Right kidney (tissue), 1 donor: ENCODE data around the gene TRIM61.
"Not testable (repeated sequence)": the region's sequence is repeated elsewhere in the genome, so short reads cannot be mapped to it uniquely, and the experiment has no call there.

ENCODE experiments used
- DNase-seq: peaks from one replicate; pipeline ENCODE4 v3.0.0-alpha.2; 2016

TRIM61 gene

DNA sequence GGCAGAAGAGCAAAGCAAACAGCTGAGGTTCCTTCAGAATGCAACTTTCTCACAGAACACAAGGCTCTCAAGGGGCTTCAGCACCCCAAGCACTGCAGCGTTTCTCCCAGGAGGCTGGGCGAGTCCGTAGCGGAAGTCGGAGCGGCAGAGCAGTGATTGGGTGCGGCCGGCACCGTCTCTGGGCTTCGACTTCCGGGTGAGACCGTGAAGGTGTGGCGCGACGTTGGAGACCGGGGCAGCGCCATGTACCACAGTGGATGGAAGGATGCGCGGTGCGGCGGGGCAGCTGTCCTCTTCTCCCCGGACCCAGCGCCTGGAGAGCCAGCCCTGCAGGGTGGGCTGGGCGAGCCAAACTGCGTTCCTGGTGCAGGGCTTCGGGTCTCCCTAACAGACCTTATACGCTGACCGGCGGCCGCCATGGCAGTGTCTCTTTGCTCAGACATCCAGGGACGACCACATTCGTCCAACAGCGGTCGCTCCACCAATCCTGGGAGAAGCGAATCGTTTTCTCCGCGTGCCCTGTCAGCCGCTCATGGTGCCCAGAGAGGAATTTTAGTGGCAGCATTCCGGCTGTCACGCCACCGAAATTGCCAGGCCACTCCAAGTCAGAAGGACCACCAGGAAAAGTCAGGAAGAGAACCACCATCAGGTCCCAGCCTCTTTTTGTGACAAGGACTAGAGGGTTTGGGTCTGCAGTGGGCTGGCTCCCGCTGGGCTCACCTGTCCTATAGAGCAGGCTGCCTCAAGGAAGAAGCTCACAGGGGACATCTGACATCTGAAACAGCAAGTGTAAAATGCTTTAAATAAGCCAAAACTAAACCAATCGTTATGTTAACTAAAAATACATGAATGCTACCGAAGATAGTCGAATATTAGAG, 20.5 kb downstream of the TRIM61 start:
- DNase-seq: peak; percentile 79

DNA sequence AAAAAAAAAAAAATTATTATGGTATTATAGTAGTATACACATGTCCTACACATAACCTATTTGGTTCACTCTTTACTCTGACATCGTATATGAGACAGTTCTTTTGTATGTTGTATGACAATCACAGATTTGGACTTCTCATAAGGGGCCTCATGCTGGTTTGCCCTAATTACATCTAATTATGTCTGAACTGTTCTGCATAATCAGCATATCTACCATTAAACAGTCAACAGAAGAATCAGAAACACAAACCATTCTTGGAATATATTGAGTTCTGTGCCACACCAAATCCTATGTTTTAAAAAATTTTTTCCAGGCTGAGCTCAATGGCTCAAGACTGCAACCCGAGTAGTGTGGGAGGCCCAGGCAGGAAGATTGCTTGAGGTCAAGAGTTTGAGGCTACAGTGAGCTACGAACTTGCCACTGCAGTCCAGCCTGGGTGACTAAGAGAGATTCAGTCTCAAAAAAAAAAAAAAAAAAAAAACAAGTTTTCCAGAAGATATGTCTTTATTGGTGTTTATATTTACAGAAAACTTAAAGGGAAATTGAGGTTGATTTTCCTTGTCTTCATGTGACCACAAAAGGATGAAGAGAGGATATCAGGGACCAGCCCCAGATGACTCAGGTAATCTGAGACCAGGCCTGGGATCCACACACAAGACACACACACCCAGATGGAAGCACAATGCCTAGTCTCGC, 22.2 kb downstream of the TRIM61 start:
- DNase-seq: no peak

DNA sequence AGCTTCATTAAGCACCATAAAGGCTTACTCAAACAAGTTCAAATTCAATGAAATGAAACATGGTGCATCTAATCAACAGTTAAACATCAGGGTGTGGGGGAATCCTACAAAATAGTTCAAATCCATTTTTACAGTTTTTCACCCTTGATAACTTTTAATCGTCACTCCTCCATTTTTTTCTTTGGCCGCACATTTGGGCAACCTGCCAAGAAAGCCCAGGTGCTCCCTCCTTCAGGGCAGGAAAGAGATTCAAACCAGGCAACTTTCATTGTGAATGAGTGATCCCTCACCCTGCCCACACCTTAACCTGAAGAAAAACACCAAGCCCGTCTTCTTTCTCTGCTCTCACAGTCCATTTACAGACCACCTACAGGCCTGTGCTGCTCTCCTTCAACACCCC, 24.9 kb downstream of the TRIM61 start:
- no peak for DNase-seq

DNA sequence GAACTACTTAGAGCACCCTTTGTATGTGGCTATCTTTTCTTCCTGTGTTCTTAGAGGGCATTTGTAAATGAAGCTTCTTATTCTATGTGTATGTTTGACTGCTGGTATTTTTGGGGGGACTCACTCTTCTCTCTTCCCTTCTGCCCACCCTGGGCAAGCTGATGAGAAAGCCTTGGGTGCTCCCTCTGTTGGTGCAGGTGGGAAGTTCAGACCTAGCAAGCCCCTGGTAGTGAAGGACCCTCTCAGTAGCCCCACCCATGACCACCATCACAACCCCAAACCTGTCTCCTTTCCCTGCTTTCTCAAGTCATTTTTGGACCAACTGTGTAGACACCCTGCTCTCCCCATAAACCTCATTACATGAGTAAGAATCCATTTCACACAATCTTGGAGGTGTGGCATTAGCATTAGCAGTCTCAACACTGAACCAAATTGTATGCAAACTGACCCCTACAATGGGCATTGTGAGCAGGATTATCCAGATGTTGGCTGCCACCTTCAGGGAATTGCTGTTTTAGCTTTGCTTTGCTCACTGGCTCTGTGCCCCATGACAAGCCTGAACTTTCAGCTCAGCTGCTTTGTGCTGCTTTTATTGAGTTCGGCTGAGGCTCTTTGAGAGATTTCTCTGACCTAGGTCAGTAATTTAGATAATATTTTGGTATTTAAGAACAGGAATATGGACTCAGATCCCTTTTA, 27.9 kb downstream of the TRIM61 start:
- DNase-seq: no peak

DNA sequence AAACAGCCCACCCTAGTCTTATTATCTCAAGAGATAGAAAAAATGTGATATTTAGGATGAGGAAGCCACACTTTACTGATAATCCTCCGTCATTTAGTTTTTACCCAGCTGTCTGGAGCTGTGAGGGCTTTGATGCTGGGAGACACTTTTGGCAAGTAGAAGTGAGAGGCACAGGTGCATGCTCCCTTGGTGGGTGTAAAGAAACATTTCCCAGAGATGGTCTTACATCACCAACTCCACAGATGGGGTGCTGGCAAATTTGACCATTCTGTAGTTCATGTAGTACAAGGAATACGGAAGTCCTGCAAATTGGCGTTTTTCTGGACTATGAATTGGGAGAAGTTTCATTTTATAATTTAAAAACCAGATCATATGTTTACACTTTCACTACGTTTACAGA, 28.5 kb downstream of the TRIM61 start:
- no peak for DNase-seq

DNA sequence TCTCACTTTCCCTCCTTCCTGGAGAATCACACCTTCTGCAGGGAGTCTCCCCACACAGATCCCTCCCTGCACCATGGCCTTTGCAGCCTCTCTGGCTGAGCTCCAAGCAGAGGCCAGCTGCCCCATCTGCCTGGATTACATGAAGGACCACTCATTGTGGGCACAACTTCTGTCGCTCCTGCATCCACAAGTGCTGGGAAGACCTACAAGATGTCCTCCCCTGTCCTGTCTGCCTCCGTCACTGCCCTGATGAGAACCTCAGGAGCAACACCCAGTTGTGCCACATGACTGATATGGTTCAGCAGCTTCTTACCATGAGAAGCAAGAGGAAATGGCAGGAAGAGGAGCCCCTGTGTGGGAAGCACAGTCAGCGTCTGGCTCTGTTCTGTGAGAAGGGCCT, 29.5 kb downstream of the TRIM61 start:
- DNase-seq: not testable (repeated sequence)

DNA sequence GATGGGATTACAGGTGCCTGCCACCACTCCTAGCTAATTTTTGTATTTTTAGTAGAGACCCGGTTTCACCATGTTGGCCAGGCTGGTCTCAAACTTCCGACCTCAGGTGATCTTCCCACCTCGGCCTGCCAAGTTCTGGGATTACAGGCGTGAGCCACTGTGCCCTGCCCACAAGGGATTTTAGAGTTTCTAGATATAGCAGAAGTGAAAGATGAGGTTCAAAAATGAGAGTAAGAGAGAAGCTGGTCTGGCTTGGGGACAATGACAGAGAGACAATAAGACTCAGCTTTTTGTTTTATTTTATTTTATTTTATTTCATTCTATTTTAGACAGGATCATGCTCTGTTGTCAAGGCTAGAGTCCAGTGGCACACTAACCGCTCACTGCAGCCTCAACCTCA, 30.6 kb downstream of the TRIM61 start:
- no peak for DNase-seq

DNA sequence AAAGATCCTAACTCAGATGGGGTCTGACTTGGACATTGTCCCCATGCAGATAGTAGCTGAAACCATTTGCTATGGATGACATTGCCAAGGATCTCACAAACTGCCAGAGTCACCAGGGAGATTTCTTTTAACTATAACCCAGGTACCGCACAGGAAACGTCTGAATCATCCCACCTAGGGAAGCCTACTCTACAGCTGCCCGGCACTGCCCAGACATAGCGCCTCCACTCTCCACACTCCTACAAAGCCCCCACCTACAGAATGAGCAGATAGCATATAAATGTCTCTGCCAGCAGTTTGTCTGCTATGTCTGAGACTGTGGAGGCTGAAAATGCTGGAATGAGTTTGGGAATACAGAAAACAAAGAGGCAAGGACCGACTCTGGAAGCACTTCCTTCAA, 32.3 kb downstream of the TRIM61 start:
- DNase-seq: no peak

DNA sequence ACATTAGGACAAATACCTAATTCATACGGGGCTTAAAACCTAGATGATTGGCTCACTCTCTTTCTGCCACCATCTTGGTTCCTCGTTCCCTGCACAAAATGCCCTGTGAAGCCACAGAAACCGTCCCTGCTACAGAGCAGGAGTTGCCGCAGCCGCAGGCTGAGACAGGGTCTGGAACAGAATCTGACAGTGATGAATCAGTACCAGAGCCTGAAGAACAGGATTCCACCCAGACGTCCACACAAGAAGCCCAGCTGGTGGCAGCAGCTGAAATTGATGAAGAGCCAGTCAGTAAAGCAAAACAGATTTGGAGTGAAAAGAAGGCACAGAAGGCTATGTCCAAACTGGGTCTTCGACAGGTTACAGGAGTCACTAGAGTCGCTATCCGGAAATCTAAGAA, 34.3 kb downstream of the TRIM61 start:
- DNase-seq: no peak

DNA sequence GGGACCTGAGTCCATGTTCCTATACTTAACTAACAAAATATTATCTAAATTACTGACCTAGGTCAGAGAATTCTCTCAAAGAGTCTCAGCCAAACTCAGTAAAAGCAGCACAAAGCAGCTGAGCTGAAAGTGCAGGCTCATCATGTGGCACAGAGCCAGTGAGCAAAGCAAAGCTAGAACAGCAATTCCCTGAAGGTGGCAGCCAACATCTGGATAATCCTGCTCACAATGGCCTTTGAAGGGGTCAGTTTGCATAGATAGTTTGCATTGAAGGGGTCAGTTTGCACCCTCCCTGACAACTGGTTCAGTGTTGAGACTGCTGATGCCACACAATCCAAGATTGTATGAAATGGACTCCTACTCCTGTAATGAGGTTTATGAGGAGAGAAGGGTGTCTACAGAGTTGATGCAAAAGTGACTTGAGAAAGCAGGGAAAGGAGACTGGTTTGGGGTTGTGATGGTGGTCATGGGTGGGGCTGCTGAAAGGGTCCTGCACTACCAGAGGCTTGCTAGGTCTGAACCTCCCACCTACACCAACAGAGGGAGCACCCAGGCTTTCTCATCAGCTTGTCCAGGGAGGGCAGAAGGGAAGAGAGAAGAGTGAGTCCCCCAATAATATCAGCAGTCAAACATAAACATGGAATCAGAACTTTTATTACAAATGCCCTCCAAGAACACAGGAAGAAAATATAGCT, 39.7 kb downstream of the TRIM61 start:
- no peak for DNase-seq

DNA sequence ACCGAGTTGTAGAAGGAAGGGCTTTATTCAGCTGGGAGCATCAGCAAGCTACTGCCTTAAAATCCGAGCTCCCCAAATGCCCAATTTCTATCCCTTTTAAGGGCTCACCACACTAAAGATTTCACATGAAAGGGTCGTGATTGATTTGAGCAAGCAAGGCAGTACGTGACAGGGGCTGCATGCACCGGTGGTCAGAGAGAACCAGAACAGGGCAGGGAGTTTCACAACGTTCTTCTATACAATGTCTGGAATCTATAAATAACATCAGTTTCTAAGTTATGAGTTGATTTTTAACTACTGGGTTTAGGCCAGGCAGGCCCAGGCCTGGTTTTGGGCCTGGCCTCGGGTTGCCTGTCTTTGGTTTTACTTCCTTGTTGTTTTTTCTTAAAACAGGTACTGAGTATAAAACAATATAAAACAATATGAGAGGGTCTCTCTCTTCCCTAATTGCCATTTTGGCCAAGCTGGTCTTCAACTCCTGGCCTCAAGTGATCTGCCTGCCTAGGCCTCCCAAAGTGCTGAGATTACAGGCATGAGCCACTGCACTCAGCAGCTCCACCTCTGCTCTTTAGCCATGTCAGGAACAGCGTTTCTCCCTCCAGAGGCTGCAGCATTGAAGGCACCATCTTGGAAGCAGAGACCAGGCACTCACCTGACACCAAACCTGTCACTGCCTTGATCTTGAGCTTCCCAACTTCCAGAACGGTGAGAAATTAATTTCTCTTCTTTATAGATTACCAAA, 41.4 kb downstream of the TRIM61 start:
- not testable (repeated sequence) for DNase-seq

DNA sequence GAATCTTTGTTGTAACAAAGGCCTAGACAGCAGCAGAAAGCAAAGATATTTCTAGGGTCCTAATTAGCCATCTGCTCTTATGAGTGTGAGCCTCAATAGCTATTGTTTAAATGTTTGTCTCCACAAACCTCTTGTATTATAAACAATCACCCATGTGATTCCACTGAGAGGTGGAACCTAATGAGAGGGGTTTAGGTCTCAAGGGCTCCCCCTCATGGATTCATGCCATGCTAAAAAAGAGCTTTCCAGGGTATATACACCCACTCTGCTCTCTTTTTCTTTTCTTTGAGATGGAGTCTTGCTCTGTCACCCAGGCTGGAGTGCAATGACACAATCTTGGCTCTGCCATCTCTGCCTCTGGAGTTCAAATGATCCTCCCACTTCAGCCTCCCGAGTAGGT, 42.1 kb downstream of the TRIM61 start:
- DNase-seq: no peak

DNA sequence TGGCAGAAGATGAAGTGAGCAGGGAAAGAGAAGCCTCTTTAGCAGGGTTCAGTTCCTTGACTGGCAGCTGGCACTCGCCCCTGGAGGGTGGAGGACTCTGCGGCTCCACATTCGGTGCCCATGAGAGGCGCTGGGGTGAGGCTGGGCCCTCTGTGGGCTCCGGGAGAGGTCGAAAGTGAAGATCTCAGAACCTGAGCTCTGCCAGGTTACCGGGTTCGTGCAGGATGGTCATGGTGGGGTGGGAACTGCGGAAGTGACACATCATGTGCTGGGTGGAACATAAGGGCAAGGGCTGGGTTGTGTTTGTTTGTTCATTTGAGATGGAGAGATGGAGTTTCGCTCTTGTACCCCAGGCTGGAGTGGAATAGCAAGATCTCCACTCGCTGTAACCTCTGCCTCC, 44.2 kb downstream of the TRIM61 start:
- no peak for DNase-seq

DNA sequence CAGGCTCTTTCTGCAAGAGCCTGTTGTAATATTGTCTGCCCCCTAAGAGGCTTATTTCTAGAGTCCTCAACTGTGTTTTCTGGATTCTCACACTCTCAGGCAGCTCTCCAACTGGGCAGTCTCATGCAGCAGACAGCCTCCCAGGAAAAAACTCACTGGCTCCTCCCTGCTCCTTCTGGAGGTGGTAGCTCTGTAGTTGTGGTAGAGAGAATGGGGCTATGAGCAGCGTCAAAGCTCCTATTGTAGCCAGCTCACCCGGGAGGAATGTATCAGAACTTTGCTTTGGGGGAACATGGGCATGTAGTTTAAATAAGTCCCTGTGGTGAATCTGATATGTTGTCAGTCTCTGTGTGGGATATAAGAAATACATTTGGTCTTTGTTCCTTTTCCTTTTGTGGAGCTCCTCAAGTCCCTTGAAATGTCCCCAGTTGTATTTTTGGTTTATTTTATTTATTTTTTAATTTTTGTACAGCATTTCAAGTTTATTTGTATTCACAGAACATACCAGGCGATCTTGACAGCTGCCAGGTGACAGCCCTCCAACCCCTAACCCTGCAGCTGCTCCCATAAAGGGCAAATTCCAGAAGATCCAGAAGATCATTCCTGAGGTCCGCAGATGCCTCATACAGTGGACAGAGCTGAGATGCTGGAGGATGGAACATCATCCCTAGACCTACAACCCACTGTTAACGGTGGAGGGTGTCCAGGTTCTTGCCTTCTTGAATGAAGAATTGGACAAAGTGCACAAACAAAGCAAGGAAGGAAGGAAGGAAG, 45.7 kb downstream of the TRIM61 start:
- no peak for DNase-seq

DNA sequence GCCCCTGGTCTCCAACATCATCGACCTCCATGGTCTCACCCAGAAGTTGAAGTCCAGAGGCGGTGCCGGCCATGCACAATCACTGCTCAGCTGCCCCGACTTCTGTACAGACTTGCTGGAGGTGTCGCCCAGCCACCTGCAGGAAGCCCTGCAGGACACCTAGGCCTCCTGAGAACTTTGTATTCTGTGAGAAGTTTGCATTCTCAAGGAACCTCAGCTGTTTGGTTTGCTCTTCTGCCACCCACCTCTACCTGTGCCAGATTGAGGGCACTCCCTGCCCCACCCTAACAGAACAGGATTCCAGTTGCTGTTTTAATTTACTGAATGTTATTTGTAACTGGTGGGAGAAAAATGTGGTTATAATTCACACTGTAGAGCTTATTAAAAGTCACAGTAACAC, 46.8 kb downstream of the TRIM61 start:
- no peak for DNase-seq

DNA sequence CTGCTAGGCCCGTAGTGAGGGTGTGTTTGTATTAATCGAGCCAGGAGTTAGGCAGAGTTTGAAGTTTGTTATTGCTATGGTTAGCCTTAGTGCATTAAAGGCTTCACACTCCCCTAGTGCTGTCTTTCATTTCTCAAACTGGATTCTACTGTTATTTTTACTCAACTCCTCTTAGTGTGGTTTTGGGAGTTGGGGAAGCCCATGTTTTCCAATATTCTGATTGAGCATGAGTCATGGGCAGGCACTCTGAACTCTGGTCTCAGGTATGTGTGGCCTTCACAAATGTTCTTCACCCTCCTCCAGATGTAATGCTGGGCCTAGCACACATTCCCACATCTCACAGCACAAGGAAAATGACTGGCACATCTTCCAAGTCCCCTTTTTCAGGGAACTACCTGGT, 50.4 kb downstream of the TRIM61 start:
- not testable (repeated sequence) for DNase-seq

DNA sequence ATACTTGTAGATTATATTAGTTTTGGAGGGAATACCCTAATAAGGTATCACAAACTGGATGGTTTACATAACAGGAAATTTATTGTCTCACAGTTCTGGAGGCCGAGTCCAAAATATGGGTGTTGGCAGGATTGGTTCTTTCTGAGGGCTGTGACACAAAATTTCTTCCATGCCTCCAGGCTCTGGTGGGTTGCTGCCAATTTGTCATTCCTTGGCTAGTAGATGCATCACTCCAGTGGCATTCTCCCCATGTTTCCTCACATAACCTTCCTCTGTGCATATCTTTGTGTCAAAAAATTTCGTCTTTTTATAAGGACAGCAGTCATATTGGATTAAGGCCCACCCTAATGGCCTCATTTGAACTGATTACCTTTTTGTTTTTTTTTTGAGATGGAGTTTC, 51.2 kb downstream of the TRIM61 start:
- DNase-seq: no peak

DNA sequence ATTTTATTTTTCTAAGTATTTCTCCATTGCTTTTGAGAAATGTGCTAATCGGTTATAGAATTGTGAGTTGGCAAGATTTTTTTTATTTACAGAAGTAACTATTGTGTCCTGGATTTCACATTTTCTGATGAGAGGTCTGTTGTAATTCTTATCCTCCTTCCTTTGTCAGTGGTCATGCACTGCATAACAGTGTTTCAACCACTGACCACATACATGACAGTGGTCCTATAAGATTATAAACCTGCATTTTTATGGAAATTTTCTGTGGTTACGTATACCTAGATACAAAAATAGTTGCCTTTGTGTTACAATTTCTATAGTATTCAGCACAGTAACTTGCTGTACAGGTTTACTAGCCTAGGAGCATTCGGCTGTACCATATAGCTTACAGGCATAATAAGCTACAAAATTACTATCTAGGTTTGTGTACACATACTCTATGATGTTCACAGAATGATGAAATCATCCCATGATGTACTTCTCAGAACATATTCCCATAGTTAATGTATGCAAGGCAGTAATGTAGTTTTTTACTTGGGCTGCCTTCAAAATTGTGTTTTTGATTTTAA, 52.7 kb downstream of the TRIM61 start:
- no peak for DNase-seq

DNA sequence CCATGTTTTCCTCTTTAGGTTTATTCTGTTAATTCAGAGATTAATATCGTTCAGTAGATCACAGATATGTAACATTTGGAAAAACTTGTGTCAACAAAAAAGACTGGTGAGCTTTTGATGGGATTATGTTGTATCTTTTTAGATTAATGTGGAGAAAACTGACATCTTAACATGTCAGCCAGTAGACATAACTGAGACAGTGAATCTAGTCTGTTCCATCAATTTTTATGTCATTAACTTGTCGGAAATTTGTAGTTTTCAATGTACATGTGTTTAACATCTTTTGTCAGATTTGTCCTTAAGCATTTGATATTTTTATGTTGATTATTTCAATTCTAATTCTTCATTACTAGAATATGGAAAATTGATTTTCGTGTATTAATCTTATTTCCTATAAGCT, 58.5 kb downstream of the TRIM61 start:
- no peak for DNase-seq
